ENCODE results near the gene MCF2L.

DNA sequence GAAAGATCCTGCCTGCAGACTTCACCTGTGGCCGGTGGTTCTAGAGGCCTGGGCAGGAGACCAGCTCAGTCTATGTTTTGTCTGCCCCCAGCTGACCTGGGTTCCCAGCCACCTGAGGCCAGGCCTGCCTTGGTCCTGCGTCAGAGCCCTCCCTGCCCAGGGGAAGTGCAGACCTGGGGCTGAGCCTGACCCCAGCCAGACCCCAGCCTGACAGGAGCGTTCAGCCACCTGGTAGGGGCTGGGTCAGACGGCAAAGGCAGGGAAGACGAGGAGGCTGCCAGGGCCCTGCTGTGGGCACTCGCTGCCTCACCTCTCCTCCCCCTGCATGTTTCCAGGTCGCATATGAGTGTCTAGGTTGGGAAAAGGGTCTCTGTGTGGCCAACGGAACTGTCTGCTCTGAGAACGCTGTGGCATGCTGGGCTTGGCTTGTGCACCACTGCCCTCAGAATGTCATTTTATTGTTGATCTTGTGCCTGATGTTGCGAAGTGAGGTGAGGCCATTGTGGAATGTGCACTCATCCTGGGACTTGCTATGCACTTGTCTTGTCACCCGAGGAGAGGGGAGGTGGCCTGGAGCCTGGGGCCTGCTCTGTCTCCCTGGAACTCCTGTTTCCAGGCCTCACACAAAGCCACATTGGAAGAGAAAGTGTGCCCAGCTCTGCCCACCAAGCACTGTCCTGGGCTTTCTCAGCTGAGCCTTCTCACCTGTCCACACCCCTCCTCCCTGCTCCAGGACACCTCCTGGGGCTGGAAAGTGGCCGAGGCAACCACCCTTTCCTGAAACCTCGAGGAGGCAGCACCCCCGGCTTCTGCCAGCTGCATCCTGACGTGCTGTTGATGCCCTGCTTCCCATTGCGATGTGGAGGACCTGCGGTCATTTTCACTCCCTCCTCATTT, 15.2 kb upstream of the MCF2L start:
- TF ChIP-seq POLR2AphosphoS2 (conservative IDR thresholded peaks at IDR 0.05; ENCODE audit: low read length): no peak
- TF ChIP-seq RAD21 (conservative IDR thresholded peaks at IDR 0.05 in 1 of 2, IDR thresholded peaks at IDR 0.05 in 1 of 2): no peak
- no peak for TF ChIP-seq MAZ (IDR thresholded peaks at IDR 0.05; ENCODE audit: borderline replicate concordance, low read depth, low read length)
- no peak for TF ChIP-seq MAX (IDR thresholded peaks at IDR 0.05)
- no peak for TF ChIP-seq CTCF (IDR thresholded peaks at IDR 0.05)
- no peak for TF ChIP-seq POLR2A (IDR thresholded peaks at IDR 0.05; ENCODE audit: low read length)
- no peak for TF ChIP-seq EP300 (IDR thresholded peaks at IDR 0.05)
- no peak for TF ChIP-seq CBX8 (IDR thresholded peaks at IDR 0.05)
- no peak for TF ChIP-seq EHF (CRISPR knock-in tag; IDR thresholded peaks at IDR 0.05)

All from A549 (cell line).